GM19023 (cell line): ENCODE measurements around the gene ABCA1.
"Not testable (repeated sequence)": the region's sequence is repeated elsewhere in the genome, so short reads cannot be mapped to it uniquely, and the experiment has no call there.

ENCODE experiments used
- ATAC-seq: cut with Tn5 transposase; IDR thresholded peaks from one replicate; pipeline ENCODE4 v1.9.1; 2021; ENCODE audit warnings: mild to moderate bottlenecking, moderate library complexity; ENCODE audit not compliant: unreplicated experiment

The ABCA1 gene

GRCh38 chr9:104774132-104774531, 153.8 kb downstream of the ABCA1 start:
- ATAC-seq = no peak

GRCh38 chr9:104772714-104773510, 155.0 kb downstream of the ABCA1 start:
- ATAC-seq = no peak

GRCh38 chr9:104769655-104770054, 158.3 kb downstream of the ABCA1 start:
- no peak for ATAC-seq

GRCh38 chr9:104769029-104769428, 158.9 kb downstream of the ABCA1 start:
- ATAC-seq = not testable (repeated sequence)

- ATAC-seq = no peak
These were observed 160.4 kb downstream of the ABCA1 start for GRCh38 chr9:104767507-104767906.

- ATAC-seq = no peak
These were observed 161.9 kb downstream of the ABCA1 start for GRCh38 chr9:104766025-104766424.

- no peak for ATAC-seq
These were observed 162.8 kb downstream of the ABCA1 start for GRCh38 chr9:104765138-104765537.

GRCh38 chr9:104758974-104759373, 169.0 kb downstream of the ABCA1 start:
- ATAC-seq = no peak

GRCh38 chr9:104750185-104750767, 177.7 kb downstream of the ABCA1 start:
- no peak for ATAC-seq

- peak; percentile 4 for ATAC-seq
These were observed 179.5 kb downstream of the ABCA1 start for GRCh38 chr9:104748359-104749031.

- ATAC-seq = peak; percentile 90
These were observed 180.2 kb downstream of the ABCA1 start, which contains the start of gene NIPSNAP3A for GRCh38 chr9:104747565-104748358. TSS of gene NIPSNAP3A (plus strand) at chr9:104747683. CDS start at chr9:104747793, 110 bp downstream.

- peak; percentile 24 for ATAC-seq
These were observed 180.8 kb downstream of the ABCA1 start for GRCh38 chr9:104747245-104747564.

GRCh38 chr9:104746798-104747197, 181.2 kb downstream of the ABCA1 start:
- no peak for ATAC-seq

- no peak for ATAC-seq
These were observed 181.7 kb downstream of the ABCA1 start for GRCh38 chr9:104746285-104746684.

- ATAC-seq = no peak
These were observed 182.1 kb downstream of the ABCA1 start for GRCh38 chr9:104745852-104746251.

GRCh38 chr9:104743376-104743985, 184.5 kb downstream of the ABCA1 start:
- peak; percentile 30 for ATAC-seq

- ATAC-seq = no peak
These were observed 187.3 kb downstream of the ABCA1 start for GRCh38 chr9:104740621-104741020.

- no peak for ATAC-seq
These were observed 189.5 kb downstream of the ABCA1 start for GRCh38 chr9:104738452-104738851.
